GM23338 (cell line): ENCODE data around the gene LORICRIN. TPM values are rescaled to one million over a fixed set of nuclear protein-coding genes. Genes with fewer than 3 reads are reported as not detected.

Experiments used
- ATAC-seq: fragments of 200-7000 bp; cut with Tn5 transposase; 3 replicates; pipeline ENCODE4 v1.9.1; 2020
- DNase-seq: peaks from one replicate; pipeline ENCODE4 v3.0.0-alpha.2; 2015; ENCODE audit warnings: low spot score
- H2AFZ ChIP-seq: fragments of 200-600 bp; sonication (generic); 2 replicates; pipeline ENCODE4 v1.8.0; 2016; ENCODE audit warnings: antibody characterized with exemption, mild to moderate bottlenecking, moderate library complexity
- H3F3A ChIP-seq: fragments of 200-600 bp; sonication (generic); replicated peaks from 2 replicates; pipeline ENCODE4 v1.8.0; 2017; ENCODE audit warnings: antibody characterized with exemption, mixed run types, low read depth
- H3K27ac ChIP-seq: fragments of 200-600 bp; sonication (generic); 2 replicates; pipeline ENCODE4 v1.6.1; 2016; ENCODE audit warnings: low read depth
- H3K27me3 ChIP-seq: fragments of 200-600 bp; sonication (generic); 2 replicates; pipeline ENCODE4 v1.8.0; 2016; ENCODE audit warnings: mild to moderate bottlenecking, mixed run types, moderate library complexity; ENCODE audit not compliant: insufficient read depth
- H3K36me3 ChIP-seq: fragments of 200-600 bp; sonication (generic); 2 replicates; pipeline ENCODE4 v1.8.0; 2016; ENCODE audit warnings: mild to moderate bottlenecking; ENCODE audit not compliant: insufficient read depth
- H3K4me1 ChIP-seq: fragments of 200-600 bp; sonication (generic); 2 replicates; pipeline ENCODE4 v1.8.0; 2016; ENCODE audit warnings: mild to moderate bottlenecking, moderate library complexity; ENCODE audit not compliant: insufficient read depth
- H3K4me2 ChIP-seq: fragments of 200-600 bp; sonication (generic); 2 replicates; pipeline ENCODE4 v1.7.1; 2017; ENCODE audit warnings: mixed run types
- H3K4me3 ChIP-seq: fragments of 200-600 bp; sonication (generic); 2 replicates; pipeline ENCODE4 v1.6.1; 2016; ENCODE audit warnings: mixed run types
- H3K79me2 ChIP-seq: fragments of 200-600 bp; sonication (generic); replicated peaks from 2 replicates; pipeline ENCODE4 v1.8.0; 2017; ENCODE audit warnings: mild to moderate bottlenecking; ENCODE audit not compliant: insufficient read depth
- H3K9me2 ChIP-seq: fragments of 200-600 bp; sonication (generic); 2 replicates; pipeline ENCODE4 v1.8.0; 2017; ENCODE audit not compliant: insufficient read depth
- H4K20me1 ChIP-seq: fragments of 200-600 bp; sonication (generic); replicated peaks from 2 replicates; pipeline ENCODE4 v1.8.0; 2017; ENCODE audit warnings: mild to moderate bottlenecking; ENCODE audit not compliant: insufficient read depth
- H3K27ac Mint-ChIP-seq: 2 replicates; pipeline ENCODE4 v1.8.0; 2020; ENCODE audit warnings: inconsistent platforms, mild to moderate bottlenecking, moderate library complexity, mixed read lengths
- H3K27me3 Mint-ChIP-seq: 3 replicates; pipeline ENCODE4 v1.8.0; 2022; ENCODE audit warnings: low read depth, mild to moderate bottlenecking, moderate library complexity, mixed read lengths, inconsistent platforms; ENCODE audit not compliant: insufficient read depth, poor library complexity
- H3K36me3 Mint-ChIP-seq: 3 replicates; pipeline ENCODE4 v1.8.0; 2021; ENCODE audit warnings: low read depth, mild to moderate bottlenecking, inconsistent platforms, moderate library complexity, mixed read lengths
- H3K4me1 Mint-ChIP-seq: 3 replicates; pipeline ENCODE4 v1.8.0; 2020; ENCODE audit warnings: mild to moderate bottlenecking, inconsistent platforms, mixed read lengths
- H3K4me3 Mint-ChIP-seq: 3 replicates; pipeline ENCODE4 v1.8.0; 2021; ENCODE audit warnings: moderate library complexity, mild to moderate bottlenecking, inconsistent platforms, mixed read lengths
- H3K9me3 Mint-ChIP-seq: 3 replicates; pipeline ENCODE4 v1.8.0; 2020; ENCODE audit warnings: moderate library complexity, mild to moderate bottlenecking, inconsistent platforms, mixed read lengths
- CREB1 ChIP-seq: fragments of 250-450 bp; sonication (Bioruptor Pico); IDR thresholded peaks from 2 replicates; pipeline ENCODE4 v1.5.0; 2020; ENCODE audit warnings: low read depth, mild to moderate bottlenecking, moderate library complexity
- EZH2 ChIP-seq: fragments of 200-600 bp; sonication (generic); IDR thresholded peaks from one replicate; pipeline ENCODE4 v1.8.0; 2017; ENCODE audit warnings: antibody characterized with exemption, mild to moderate bottlenecking, low read depth; ENCODE audit not compliant: unreplicated experiment
- JUNB ChIP-seq: IDR thresholded peaks from one replicate; pipeline ENCODE4 v1.6.1; 2016; ENCODE audit warnings: antibody characterized with exemption; ENCODE audit not compliant: unreplicated experiment
- NANOG ChIP-seq: IDR thresholded peaks from 2 replicates; pipeline ENCODE4 v1.6.1; 2016; ENCODE audit warnings: antibody characterized with exemption, borderline replicate concordance
- POLR2AphosphoS5 ChIP-seq: IDR thresholded peaks from 2 replicates; pipeline ENCODE4 v1.6.1; 2016; ENCODE audit warnings: antibody characterized with exemption, low read depth
- STAT1 ChIP-seq: IDR thresholded peaks from one replicate; pipeline ENCODE4 v1.6.1; 2016; ENCODE audit warnings: antibody characterized with exemption; ENCODE audit not compliant: unreplicated experiment
- ZNF114 ChIP-seq: fragments of 250-450 bp; sonication (Bioruptor Pico); IDR thresholded peaks from 2 replicates; pipeline ENCODE4 v1.5.0; 2020; ENCODE audit warnings: mild to moderate bottlenecking, moderate library complexity
- ZNF331 ChIP-seq: fragments of 250-450 bp; sonication (Bioruptor Pico); IDR thresholded peaks from 2 replicates; pipeline ENCODE4 v1.5.0; 2020; ENCODE audit warnings: low read depth, mild to moderate bottlenecking, moderate library complexity
- polyA plus RNA-seq: library from polyadenylated mRNA; unstranded; fragments of >200 nt; fragmentation: Nextera tagmentation; extraction: Ambion mirVana; gene quantifications from 2 replicates; pipeline ENCODE4 v1.2.1, GENCODE V29; 2016
- total RNA-seq: library from RNA; depleted of rRNA; stranded (reverse); fragments of >200 nt; shearing (Covaris generic); gene quantifications from 2 replicates; pipeline ENCODE4 v1.2.3, GENCODE V29; 2014
- TF ChIP-seq, protein P1 (sequence below), 2 experiments: fragments of 200-600 bp in 1 of 2; sonication (generic) in 1 of 2; conservative IDR thresholded peaks; 2 replicates each; pipeline versions ENCODE4 v1.5.1 to v1.6.1; 2016 to 2017; ENCODE audit warnings: antibody characterized with exemption in 2 of 2, low read depth in 2 of 2, mild to moderate bottlenecking in 2 of 2, moderate library complexity in 1 of 2
- TF ChIP-seq, protein P2 (sequence below): IDR thresholded peaks from 2 replicates; pipeline ENCODE4 v1.6.1; 2016; ENCODE audit warnings: antibody characterized with exemption
- TF ChIP-seq, protein P3 (sequence below): fragments of 250-450 bp; sonication (Bioruptor Pico); IDR thresholded peaks from 2 replicates; pipeline ENCODE4 v1.5.0; 2020; ENCODE audit warnings: mild to moderate bottlenecking, moderate library complexity
- TF ChIP-seq, protein P4 (sequence below): IDR thresholded peaks from one replicate; pipeline ENCODE4 v1.6.1; 2018; ENCODE audit warnings: antibody characterized with exemption; ENCODE audit not compliant: unreplicated experiment

Gene LORICRIN
- total and polyA plus RNA-seq, 2 experiments from 2014 or later = 0.23 TPM; not detected in 1

DNA sequence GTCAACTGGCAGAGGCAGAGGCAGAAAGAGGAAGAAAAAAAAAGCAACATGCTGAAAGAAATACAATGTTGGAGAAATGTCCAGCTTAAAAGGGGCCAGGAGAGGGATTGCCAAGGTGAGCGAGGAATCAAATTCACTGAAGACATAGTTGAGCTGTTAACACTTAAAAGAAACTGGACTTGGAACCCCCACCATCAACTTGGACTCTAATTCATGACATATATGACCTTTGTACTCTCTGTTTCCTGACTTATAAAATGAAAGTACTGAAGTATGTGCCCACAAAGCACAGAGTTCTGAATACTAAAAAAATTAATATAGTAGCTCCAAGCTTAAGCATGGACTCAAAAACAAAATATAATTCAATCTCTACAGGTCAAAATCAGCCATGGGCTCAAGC lies 26.0 kb upstream of the LORICRIN start:
- no peaks in the 10 kb centered on the region for H3K36me3 ChIP-seq
- H2AFZ ChIP-seq = no peak overlapping the region
- Mint-ChIP-seq H3K9me3 (no peaks in the 10 kb centered on the region; the same call in 1 of the 3 replicates), H3K27ac (no peak overlapping the region), H3K36me3 (no peaks in the 10 kb centered on the region), H3K27me3 (peaks cover 2% of the 10 kb centered on the region), H3K4me1 (no peaks in the 10 kb centered on the region), H3K4me3 (no peak overlapping the region)
- H3K9me2 ChIP-seq = no peaks in the 10 kb centered on the region
- no peaks in the 10 kb centered on the region for H4K20me1 ChIP-seq
- H3K27me3 ChIP-seq = no peaks in the 10 kb centered on the region
- H3K27ac ChIP-seq = no peak overlapping the region
- no peak overlapping the region for H3K4me3 ChIP-seq
- H3K4me1 ChIP-seq = no peaks in the 10 kb centered on the region
- no peak for DNase-seq
- no peaks in the 10 kb centered on the region for H3K79me2 ChIP-seq
- TF ChIP-seq, protein P1, sequence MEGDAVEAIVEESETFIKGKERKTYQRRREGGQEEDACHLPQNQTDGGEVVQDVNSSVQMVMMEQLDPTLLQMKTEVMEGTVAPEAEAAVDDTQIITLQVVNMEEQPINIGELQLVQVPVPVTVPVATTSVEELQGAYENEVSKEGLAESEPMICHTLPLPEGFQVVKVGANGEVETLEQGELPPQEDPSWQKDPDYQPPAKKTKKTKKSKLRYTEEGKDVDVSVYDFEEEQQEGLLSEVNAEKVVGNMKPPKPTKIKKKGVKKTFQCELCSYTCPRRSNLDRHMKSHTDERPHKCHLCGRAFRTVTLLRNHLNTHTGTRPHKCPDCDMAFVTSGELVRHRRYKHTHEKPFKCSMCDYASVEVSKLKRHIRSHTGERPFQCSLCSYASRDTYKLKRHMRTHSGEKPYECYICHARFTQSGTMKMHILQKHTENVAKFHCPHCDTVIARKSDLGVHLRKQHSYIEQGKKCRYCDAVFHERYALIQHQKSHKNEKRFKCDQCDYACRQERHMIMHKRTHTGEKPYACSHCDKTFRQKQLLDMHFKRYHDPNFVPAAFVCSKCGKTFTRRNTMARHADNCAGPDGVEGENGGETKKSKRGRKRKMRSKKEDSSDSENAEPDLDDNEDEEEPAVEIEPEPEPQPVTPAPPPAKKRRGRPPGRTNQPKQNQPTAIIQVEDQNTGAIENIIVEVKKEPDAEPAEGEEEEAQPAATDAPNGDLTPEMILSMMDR (conservative IDR thresholded peaks at IDR 0.05; ENCODE audit: low read depth in 2 of 2) = no peak
- TF ChIP-seq JUNB (no peak), STAT1 (no peak), POLR2AphosphoS5 (no peak), CREB1 (CRISPR knock-in tag) (no peak), ZNF331 (no peak), EZH2 (no peak), ZNF114 (CRISPR knock-in tag) (no peak), NANOG (no peak)
- TF ChIP-seq, protein P2, sequence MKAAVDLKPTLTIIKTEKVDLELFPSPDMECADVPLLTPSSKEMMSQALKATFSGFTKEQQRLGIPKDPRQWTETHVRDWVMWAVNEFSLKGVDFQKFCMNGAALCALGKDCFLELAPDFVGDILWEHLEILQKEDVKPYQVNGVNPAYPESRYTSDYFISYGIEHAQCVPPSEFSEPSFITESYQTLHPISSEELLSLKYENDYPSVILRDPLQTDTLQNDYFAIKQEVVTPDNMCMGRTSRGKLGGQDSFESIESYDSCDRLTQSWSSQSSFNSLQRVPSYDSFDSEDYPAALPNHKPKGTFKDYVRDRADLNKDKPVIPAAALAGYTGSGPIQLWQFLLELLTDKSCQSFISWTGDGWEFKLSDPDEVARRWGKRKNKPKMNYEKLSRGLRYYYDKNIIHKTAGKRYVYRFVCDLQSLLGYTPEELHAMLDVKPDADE = no peak
- TF ChIP-seq, protein P3, sequence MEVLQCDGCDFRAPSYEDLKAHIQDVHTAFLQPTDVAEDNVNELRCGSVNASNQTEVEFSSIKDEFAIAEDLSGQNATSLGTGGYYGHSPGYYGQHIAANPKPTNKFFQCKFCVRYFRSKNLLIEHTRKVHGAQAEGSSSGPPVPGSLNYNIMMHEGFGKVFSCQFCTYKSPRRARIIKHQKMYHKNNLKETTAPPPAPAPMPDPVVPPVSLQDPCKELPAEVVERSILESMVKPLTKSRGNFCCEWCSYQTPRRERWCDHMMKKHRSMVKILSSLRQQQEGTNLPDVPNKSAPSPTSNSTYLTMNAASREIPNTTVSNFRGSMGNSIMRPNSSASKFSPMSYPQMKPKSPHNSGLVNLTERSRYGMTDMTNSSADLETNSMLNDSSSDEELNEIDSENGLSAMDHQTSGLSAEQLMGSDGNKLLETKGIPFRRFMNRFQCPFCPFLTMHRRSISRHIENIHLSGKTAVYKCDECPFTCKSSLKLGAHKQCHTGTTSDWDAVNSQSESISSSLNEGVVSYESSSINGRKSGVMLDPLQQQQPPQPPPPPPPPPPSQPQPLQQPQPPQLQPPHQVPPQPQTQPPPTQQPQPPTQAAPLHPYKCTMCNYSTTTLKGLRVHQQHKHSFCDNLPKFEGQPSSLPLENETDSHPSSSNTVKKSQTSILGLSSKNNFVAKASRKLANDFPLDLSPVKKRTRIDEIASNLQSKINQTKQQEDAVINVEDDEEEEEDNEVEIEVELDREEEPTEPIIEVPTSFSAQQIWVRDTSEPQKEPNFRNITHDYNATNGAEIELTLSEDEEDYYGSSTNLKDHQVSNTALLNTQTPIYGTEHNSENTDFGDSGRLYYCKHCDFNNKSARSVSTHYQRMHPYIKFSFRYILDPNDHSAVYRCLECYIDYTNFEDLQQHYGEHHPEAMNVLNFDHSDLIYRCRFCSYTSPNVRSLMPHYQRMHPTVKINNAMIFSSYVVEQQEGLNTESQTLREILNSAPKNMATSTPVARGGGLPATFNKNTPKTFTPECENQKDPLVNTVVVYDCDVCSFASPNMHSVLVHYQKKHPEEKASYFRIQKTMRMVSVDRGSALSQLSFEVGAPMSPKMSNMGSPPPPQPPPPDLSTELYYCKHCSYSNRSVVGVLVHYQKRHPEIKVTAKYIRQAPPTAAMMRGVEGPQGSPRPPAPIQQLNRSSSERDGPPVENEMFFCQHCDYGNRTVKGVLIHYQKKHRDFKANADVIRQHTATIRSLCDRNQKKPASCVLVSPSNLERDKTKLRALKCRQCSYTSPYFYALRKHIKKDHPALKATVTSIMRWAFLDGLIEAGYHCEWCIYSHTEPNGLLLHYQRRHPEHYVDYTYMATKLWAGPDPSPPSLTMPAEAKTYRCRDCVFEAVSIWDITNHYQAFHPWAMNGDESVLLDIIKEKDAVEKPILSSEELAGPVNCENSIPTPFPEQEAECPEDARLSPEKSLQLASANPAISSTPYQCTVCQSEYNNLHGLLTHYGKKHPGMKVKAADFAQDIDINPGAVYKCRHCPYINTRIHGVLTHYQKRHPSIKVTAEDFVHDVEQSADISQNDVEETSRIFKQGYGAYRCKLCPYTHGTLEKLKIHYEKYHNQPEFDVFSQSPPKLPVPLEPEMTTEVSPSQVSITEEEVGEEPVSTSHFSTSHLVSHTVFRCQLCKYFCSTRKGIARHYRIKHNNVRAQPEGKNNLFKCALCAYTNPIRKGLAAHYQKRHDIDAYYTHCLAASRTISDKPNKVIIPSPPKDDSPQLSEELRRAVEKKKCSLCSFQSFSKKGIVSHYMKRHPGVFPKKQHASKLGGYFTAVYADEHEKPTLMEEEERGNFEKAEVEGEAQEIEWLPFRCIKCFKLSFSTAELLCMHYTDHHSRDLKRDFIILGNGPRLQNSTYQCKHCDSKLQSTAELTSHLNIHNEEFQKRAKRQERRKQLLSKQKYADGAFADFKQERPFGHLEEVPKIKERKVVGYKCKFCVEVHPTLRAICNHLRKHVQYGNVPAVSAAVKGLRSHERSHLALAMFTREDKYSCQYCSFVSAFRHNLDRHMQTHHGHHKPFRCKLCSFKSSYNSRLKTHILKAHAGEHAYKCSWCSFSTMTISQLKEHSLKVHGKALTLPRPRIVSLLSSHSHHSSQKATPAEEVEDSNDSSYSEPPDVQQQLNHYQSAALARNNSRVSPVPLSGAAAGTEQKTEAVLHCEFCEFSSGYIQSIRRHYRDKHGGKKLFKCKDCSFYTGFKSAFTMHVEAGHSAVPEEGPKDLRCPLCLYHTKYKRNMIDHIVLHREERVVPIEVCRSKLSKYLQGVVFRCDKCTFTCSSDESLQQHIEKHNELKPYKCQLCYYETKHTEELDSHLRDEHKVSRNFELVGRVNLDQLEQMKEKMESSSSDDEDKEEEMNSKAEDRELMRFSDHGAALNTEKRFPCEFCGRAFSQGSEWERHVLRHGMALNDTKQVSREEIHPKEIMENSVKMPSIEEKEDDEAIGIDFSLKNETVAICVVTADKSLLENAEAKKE (CRISPR knock-in tag) = no peak
- TF ChIP-seq, protein P4, sequence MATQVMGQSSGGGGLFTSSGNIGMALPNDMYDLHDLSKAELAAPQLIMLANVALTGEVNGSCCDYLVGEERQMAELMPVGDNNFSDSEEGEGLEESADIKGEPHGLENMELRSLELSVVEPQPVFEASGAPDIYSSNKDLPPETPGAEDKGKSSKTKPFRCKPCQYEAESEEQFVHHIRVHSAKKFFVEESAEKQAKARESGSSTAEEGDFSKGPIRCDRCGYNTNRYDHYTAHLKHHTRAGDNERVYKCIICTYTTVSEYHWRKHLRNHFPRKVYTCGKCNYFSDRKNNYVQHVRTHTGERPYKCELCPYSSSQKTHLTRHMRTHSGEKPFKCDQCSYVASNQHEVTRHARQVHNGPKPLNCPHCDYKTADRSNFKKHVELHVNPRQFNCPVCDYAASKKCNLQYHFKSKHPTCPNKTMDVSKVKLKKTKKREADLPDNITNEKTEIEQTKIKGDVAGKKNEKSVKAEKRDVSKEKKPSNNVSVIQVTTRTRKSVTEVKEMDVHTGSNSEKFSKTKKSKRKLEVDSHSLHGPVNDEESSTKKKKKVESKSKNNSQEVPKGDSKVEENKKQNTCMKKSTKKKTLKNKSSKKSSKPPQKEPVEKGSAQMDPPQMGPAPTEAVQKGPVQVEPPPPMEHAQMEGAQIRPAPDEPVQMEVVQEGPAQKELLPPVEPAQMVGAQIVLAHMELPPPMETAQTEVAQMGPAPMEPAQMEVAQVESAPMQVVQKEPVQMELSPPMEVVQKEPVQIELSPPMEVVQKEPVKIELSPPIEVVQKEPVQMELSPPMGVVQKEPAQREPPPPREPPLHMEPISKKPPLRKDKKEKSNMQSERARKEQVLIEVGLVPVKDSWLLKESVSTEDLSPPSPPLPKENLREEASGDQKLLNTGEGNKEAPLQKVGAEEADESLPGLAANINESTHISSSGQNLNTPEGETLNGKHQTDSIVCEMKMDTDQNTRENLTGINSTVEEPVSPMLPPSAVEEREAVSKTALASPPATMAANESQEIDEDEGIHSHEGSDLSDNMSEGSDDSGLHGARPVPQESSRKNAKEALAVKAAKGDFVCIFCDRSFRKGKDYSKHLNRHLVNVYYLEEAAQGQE = no peak
- no peaks in the 10 kb centered on the region for H3F3A ChIP-seq
- ATAC-seq = no peak
- H3K4me2 ChIP-seq = no peak overlapping the region
